ENCODE measurements around the gene FOXI1.
"Not testable (repeated sequence)": the region's sequence is repeated elsewhere in the genome, so short reads cannot be mapped to it uniquely, and the experiment has no call there.

Gene FOXI1

DNA sequence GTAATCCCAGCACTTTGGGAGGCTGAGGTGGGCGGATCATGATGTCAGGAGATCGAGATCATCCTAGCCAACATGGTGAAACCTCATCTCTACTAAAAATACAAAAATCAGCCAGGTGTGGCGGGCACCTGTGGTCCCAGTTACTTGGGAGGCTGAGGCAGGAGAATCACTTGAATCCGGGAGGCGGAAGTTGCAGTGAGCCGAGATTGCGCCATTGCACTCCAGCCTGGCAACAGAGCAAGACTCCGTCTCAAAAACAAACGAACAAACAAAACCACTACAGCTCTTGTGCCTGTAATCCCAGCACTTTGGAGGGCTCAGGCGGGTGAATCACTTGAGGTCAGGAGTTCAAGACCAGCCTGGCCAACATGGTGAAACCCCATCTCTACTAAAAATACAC lies 11.4 kb upstream of the FOXI1 start:
- DNase-seq = not testable (repeated sequence)

DNA sequence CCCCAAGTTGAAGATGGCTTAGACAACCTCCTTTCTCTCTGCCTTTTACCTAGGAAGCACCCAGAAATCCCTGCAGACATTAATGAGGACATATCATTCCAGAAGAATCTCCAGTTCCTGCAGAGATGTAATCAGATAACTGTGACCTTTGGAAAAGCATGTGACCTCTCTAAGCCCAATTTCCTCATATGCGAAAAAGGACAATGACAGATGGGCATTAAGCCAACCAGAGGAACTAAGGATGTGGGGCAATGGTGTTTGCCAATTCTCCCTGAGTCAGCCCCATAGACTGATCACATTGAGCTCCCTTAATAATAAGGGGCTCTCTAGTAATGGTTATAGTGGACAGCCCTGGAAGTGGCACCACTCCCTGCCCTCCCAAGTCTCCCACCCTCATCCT lies 10.1 kb upstream of the FOXI1 start:
- DNase-seq = no peak

DNA sequence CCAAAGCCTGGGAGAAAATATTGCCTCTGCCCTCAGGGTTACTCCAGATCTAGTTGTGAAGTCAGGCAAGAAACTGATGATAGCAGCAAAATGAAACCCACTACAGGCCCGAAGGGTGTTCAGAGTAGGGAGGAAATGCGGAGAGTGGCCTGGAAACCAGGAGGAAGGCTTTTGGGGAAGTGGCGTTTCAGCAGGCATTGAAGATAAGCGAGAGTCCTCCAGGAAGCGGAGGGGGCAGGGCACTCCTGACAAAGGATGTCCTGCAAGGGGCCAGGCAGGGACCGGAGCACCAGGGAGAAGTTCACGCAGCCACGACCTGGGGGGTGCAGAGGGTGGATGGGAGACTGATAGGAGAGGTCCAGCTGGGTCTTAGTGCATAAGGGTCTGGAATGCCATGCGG lies 7.8 kb upstream of the FOXI1 start:
- no peak for DNase-seq

DNA sequence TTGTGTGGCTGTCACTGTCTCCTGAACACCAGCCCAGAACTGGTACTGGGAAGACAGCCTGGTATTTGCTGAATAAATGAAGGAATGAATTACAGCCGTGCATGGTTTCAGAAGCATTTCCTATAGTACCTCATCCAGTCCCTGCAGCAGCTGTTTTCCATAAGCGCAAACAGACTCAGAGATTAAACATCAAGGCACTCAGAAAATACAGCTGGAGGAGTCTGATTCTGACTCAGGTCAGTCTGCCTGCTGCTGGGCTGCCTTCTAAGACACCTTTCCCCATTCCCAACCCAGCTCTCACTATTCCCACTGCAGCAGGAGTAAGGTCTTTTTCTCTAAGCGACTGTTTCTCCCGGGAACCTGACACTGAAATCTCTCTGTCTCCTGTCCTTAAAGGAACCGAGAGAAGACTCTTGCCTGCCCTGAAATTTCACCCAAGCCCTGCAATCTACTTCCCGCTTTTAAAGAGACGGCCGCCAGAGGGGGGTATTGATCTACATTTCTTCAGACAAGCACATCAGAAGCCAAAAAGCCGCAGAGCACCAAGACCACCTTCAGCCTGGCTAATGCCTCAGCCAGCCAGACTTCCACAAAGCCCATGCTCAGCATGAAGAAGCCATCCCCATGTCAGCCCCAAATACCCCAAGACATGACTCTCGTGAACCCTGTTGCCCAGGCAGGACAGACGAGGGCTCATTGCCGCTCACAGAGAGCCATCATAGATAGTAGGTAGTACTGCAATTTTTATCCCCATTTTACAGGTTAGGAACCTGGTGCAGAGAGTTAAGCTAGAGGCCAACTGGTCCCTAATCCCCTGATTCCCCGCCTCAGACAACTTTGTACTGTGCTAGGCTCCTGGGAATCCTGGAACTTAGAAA lies 5.4 kb upstream of the FOXI1 start:
- no peak for DNase-seq

DNA sequence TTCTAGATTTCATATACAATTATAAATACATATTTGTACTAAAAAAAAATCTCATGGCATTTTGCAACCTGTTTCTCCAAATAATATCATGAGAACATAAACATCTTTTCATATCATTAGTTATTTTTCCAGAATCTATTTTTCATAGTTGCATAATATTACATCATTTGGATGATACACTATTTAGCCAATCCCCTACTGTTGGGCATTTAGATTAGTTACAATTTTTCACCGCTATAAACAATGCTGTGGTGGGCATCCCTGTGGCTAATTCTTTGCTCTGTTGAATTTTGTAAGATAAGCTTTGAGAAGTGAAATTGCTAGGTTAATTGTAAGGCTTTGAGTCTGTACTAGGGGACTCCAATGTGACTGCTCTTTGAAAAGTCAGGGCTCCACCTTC lies 2.2 kb upstream of the FOXI1 start:
- no peak for DNase-seq

DNA sequence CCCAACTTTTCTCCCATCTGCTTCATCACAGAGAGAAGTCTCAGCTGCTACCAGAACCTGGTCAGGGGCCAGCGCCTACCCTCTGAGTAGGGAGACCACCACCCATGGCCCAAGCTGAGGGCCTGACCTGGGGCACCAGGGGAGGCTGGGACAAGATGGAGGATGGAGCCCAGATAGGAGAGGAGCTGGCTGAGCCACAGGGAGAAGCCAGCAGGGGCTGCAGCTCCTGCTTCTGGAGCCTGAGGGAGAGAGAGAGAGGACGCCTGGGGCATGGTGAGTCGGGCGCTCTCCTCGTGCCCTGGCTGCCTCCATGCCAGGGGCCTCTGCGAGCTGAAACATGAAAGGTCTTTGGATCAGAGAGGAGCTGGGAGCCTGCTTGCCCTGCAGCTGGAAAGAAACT lies 1.4 kb upstream of the FOXI1 start:
- no peak for DNase-seq

DNA sequence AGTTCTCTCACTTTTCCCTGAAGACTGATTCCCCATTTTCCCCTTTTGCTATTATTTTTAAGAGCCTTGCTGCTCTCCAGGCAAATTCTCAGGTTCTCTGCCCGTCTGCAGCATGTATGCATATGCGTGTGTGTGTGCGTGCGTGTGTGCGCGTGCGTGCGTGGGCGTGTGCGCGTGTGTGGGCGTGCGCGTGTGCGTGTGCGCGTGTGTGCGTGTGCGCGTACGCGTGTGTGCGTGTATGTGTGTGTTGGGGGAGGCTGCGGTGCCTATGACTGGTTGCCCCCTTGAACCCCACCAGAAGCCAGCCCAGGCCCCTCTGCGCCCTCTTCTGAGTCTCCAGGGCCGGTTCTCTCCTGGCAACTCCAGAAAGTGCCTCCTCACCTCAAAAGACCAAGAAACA lies 987 bp upstream of the FOXI1 start:
- no peak for DNase-seq

DNA sequence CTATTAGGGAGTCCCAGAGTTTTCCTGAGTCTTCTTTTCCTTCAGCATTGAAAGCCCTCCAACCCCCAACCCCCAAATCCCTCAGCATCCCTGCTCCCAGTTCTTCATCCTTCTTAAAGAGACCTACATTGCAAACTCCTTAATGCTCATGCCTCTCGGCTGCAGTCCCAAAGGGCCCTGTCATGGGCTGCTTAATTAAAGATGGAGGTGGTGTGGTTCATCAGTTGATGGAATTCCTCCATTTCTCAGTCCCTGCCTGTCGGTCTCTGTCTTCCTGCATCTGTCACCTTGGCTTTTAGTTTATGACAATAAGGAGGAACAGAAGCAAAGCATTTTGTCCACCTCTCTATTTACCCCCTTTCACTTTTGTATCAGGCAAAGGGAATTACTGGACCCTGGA lies 2.0 kb downstream of the FOXI1 start:
- no peak for DNase-seq

DNA sequence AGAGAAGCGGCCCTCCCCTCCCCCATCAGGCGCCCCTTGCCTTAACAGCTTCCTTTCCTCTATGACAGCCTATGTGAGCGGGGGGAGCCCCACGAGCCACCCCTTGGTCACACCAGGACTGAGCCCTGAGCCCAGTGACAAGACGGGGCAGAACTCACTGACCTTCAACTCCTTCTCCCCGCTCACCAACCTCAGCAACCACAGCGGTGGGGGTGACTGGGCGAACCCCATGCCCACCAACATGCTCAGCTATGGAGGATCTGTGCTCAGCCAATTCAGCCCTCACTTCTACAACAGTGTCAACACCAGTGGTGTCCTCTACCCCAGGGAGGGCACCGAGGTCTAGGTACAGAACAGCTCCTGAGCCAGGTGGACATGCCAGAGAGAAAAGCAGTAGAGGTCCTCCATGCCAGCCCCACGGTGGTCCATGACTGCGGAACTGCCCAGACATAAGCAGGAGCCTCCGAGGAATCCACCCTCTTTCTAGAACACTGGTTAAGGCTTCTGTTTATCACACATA lies 2.6 kb downstream of the FOXI1 start:
- DNase-seq = no peak

DNA sequence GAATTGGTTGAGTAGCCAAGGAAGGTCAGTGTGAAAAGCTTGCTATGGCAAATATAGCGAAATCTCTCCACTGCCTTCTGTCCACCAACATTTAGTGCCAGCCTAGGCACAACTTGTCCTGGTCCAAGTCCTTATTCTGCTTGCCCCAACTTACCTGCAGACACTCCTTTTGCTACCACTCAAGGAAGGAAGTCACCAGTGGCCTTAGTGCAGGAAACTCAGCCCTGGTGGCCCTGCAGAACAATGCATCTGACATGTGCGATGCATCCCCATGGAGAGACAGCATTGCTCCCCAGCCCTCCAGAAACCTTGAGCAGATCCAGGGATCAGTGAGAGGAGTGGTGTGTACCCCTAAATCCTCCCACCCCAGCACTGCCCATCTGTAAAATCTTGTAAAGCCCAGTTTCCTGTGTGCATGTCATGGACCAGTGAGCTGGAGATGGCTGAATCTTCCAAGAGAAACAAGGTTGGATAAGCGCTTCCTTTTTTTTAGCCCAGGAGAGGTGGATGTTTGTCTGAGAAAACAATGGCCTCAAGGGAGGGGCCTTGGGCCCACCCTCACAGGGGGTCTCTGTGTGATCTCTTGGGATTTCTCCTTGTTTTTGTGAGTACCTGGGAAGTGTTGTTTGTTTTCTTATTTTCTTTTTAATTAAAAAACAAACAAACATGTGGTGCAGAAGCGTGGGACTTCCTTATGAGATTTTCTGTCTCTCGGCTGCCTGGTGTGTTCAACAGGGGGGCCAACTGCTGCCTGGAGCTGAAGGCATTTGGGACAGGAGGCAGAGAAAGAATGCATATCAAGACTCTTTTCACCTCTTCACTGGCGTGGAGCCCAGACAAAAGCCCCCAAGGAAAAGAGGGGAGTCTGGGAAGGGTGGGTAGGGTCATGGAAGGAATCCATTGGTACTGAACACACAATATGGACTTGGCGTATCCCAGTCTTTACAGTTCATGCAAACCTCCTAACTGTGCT lies 3.6 kb downstream of the FOXI1 start:
- DNase-seq = no peak

DNA sequence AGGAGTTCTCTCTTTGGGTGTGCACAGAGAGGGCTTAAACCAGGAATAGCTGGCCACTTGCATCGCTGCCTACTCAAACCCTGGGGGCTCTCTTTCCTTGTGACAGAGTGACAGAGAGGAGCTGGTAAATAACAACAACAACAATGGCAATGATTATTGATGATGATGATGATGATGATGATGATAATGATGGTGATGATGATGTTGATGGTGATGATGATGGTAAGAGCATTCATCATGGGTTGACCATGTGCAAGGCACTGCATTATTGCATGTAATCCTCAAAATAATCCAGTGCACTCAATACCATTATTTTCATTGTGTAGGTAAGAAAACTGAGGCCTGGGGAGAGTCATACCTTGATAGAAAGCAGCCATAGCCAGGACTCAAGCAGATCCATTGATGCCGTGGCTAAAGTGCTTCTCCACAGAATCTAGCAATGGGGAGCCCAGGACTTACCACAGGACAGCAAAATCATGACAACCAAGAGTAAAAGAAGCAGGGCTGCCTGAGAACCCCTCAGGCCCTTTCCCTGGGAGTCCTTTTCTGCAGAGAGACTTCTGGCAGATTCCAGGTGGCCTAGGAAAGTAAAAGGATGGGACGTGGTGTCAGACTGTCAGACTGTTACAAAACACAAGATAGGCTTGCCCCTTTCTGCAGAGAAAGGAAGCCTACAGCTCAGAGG lies 4.8 kb downstream of the FOXI1 start:
- DNase-seq = no peak

DNA sequence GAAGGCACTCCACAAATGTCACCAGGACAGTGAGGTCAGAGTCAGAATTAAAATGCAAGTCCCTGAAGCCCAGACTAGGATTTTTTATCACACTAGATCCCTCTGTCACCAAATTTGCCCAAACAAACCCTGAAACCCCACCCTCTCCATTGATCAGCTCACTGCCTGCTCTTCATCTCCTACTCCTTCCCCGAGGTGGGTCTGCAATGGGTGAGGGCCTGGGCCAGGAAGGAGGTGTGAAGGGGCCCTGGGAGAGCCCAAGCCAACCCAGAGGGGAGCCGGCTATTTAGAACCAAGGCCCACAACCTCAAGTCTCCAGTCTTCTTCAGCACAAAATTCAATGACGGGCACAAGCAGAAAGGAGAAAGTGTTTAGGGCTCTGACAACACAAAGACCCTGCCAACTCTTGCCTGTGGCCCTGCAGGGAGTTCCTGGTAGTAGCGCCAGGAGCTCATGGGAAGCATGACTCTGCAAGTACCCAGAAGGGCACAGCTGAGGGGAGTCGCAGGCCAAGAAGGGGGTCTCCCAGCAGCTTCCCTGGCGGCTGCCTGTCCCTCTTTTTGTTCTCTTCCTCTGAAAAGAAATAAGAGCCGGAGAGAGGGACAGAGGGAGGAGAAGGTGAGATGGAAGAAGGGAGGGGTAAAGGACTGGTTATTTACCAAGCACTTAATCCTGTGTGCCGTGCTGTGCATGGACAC lies 5.5 kb downstream of the FOXI1 start:
- DNase-seq = no peak

DNA sequence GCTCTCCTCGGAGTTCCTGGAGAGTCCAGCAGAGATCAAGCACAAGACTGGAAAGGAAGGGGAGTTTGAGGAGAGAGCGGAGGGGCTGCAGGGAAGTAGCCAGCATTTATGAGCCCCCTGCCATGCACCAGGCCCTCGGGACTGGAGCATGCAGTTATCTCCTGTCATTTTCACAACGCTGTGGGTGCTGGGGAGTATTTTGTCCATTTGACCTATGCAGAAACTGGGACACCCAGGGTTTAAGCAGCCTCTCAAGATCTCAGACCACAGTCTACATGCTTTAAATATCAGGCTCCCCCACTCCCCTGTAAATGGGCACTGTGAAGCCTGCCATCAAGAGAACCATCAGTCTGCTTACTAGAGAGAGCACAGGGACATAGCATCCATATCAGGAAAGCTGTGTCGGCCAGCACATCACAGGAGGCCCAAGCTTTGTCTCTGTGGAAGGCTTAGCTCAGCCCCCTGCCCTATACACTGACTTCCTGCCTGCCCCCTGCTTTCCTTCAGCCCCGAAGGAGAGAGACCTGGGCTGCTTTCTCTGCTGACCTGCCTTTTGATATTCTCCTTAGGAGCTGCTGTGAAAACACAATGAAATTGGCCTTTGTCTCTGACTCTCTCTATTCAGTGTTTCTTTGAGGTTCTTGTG lies 7.3 kb downstream of the FOXI1 start:
- DNase-seq = no peak

DNA sequence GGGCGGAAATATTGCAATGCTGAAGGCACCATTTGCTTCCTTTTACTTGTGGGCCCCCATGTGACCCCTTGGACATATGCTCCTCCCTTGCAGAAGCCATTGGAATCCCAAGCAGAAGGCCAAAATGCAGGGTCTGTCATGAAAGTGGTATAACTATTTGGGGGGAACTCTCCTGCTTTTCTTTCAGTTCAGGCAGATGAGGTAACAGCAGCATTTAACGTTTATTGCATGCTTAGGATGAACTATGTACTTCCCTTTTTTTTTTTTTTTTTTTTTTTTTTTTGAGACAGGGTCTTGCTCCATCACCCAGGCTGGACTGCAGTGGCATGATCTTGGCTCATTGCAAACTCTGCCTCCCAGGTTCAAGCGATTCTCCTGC lies 7.8 kb downstream of the FOXI1 start:
- DNase-seq = no peak

DNA sequence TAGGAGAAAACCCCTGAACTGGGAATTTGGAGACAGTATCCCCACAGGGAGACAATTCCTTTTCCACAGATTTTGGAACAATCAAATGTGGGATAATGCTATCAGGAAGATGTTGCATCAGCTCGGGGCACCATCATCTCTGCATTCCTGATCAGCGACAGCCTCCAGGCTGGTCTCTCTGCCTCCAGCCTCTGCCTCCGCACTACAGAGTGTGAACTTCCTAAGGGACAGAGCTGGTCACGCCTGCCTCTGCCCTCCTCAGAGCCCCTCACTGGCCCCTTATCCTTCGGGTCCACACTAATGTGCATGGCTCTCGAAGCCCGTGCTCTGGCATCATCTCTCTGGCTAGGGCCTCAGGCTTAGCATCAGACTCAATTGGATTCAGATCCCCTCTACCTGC lies 8.6 kb downstream of the FOXI1 start:
- DNase-seq = no peak

DNA sequence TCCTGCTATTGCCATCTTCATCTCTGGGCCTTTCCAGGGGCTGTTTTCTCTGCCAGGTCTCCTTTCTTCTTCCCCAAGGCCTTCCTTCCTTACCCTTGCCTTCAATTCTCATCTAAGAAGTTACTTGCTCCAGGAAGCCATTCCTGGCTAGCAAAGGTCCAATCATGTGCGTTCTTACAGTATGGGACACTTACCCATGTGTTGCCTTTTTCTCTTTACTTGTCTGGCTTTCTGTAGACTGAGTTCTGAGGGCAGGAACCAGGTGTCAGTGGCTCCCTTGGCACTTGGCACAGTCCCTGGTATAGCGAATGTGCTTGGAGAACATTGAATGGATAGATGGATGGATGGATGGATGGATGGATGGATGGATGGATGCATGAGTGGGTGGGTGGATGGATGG lies 10.2 kb downstream of the FOXI1 start:
- DNase-seq = no peak

DNA sequence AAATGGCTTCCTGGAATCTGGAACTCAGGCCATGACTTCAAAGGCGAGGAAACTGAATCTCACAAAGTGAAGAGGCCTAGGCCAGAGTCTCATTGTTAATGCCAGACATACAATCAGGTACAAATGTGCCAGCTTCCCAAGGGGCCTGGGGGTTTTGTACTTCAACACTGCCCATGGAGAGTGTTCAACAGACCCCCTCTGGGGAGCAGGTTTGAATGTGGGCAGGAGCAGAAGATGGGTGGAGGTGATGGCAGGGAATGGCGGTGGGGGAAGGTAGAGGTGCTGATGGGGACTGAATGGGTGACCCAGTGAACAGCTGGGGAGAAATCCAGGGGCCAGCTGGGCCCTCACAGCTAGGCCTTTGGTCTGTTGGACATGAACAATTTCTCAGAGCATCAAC lies 12.0 kb downstream of the FOXI1 start:
- no peak for DNase-seq

DNA sequence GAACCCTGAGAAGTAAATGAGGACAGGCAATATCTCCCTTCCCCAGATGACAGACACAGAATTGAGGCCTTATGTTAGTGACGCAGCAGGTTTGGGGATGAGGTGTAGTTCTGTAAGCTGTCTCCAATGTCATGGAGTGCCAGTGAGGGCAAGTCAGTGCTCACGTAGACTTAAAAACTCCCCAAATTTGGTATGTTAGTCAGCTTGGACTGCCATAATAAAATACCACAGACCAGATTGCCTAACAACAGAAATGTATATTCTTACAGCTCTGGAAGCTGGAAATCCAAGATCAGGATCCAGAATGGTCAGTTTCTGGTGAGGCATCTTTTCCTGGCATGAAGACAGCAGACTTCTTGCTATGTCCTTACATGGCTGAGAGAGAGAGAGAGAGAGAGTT lies 14.9 kb downstream of the FOXI1 start:
- DNase-seq = no peak

DNA sequence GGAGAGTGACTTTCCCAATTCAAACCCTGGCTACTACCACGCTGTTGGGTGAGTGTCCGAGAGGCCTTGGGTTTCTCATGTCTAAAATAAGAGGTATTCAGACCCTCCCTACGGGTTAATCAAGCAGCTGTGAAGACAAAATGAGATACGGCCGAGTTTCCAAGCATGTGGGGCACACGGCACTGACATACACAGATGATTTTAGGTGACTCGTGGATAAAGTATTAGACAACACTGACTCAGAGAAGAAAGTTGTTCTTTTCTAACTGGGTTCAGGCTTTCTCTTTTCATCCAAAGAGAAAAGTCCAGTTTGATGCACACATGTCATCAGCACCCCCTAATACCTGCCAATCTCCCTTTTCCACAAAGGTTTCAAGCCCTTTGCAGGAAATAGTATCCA lies 15.6 kb downstream of the FOXI1 start:
- no peak for DNase-seq

DNA sequence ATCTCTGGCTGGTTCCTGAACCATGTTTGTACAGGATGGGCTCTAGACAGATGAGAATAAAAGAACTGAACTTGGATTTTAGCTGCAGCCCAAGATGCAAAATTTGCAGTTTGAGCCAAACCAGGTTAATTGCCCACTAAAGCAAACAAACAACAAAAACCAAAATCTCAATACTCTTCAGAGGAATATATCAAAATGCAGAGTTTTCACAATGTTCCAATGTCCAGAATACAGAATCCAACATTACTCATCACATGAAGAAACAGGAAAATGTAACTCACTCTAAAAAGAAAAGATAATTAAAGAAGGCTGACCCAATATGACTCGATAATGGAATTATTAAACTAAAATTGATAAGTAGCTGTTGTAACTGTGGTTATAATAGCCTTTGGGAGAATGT lies 20.4 kb downstream of the FOXI1 start:
- DNase-seq = no peak

DNA sequence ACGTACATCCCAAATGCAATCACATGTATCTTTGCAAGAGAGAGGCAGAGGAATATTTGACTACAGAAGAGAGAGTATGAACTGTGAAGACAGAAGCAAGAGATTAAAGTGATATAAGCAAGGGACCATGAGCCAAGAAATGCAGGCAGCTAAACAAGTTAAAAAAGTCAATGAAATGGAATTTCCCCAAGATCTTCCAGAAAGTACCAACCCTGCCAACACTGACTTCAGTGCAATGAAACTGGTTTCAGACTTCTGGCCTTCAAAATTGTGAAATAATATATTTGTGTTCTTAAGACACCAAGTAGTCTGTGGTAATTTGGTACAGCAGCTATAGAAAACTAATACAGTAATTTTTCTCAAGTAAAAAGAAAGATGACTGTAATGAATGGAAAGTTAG lies 20.9 kb downstream of the FOXI1 start:
- DNase-seq = no peak

DNA sequence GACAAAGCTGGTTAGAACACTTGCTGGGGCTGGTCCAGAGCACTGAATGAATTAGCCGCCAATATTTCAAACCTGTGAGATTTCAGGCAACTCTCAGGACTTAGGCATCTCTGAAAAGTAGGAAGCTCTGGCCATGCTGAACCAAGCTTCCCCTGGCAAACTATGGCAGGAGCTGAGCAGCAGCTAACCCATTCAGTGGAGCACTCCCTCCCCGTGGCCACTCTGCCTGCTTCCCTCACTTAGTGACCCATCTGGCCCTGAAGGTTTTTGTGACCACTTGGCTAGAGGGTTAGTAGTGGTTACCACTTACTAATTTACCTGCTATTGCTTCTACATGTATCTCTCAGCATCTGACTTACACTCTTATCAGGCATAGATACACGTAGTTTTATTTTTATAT lies 25.5 kb downstream of the FOXI1 start:
- DNase-seq = no peak
